CD4-positive, alpha-beta T cell treated with Interleukin-17A for 1 hour (primary cell): ENCODE data around the gene CCDC201.

Experiments used
- DNase-seq: peaks from one replicate; pipeline ENCODE4 v3.0.0-alpha.2; 2020

Gene CCDC201

GRCh38 chr7:45873035-45873354, at the start of gene CCDC201:
CCDC201 (minus strand) TSS chr7:45873082; CDS start chr7:45873007, 75 bp downstream.
- DNase-seq = no peak

GRCh38 chr7:45921699-45922519, 49.0 kb upstream of the CCDC201 start:
- DNase-seq = peak; percentile 36

GRCh38 chr7:45921381-45921698, 48.5 kb upstream of the CCDC201 start:
- DNase-seq = no peak

- DNase-seq = peak; percentile 47
Observed at GRCh38 chr7:45920502-45921380, 47.9 kb upstream of the CCDC201 start, which contains the start of gene IGFBP3. IGFBP3 (minus strand) TSS chr7:45921272; CDS start chr7:45921140, 132 bp downstream.

GRCh38 chr7:45919993-45920459, 47.1 kb upstream of the CCDC201 start:
- no peak for DNase-seq

GRCh38 chr7:45919231-45919784, 46.4 kb upstream of the CCDC201 start:
- no peak for DNase-seq

- no peak for DNase-seq
Observed at GRCh38 chr7:45918556-45918955, 45.7 kb upstream of the CCDC201 start.

GRCh38 chr7:45917658-45918057, 44.8 kb upstream of the CCDC201 start:
- DNase-seq = peak; percentile 70

- no peak for DNase-seq
Observed at GRCh38 chr7:45917064-45917463, 44.2 kb upstream of the CCDC201 start.

GRCh38 chr7:45915606-45916005, 42.7 kb upstream of the CCDC201 start:
- no peak for DNase-seq

- no peak for DNase-seq
Observed at GRCh38 chr7:45914911-45915310, 42.0 kb upstream of the CCDC201 start.

GRCh38 chr7:45912972-45913371, 40.1 kb upstream of the CCDC201 start:
- DNase-seq = no peak

GRCh38 chr7:45911311-45911710, 38.4 kb upstream of the CCDC201 start:
- no peak for DNase-seq

- no peak for DNase-seq
Observed at GRCh38 chr7:45910855-45911254, 38.0 kb upstream of the CCDC201 start.

- no peak for DNase-seq
Observed at GRCh38 chr7:45909561-45909960, 36.7 kb upstream of the CCDC201 start.

- DNase-seq = no peak
Observed at GRCh38 chr7:45902820-45903219, 29.9 kb upstream of the CCDC201 start.

- no peak for DNase-seq
Observed at GRCh38 chr7:45901566-45901965, 28.7 kb upstream of the CCDC201 start.

- no peak for DNase-seq
Observed at GRCh38 chr7:45898222-45898621, 25.3 kb upstream of the CCDC201 start.

GRCh38 chr7:45897042-45897690, 24.3 kb upstream of the CCDC201 start:
- DNase-seq = no peak

- DNase-seq = no peak
Observed at GRCh38 chr7:45894665-45895062, 21.8 kb upstream of the CCDC201 start.

- no peak for DNase-seq
Observed at GRCh38 chr7:45893996-45894664, 21.2 kb upstream of the CCDC201 start.

GRCh38 chr7:45893374-45893995, 20.6 kb upstream of the CCDC201 start:
- DNase-seq = no peak
